Neuronal stem cell (in vitro differentiated cells): ENCODE measurements around the gene ATP9B.

ENCODE experiments used
- DNase-seq: peaks from one replicate; pipeline ENCODE4 v3.0.0-alpha.2; 2013; ENCODE audit warnings: low spot score
- H2AFZ ChIP-seq: one replicate; pipeline ENCODE4 v1.6.1; 2013; ENCODE audit warnings: mild to moderate bottlenecking, low read length, inconsistent platforms
- H2AK5ac ChIP-seq: 2 replicates; pipeline ENCODE4 v1.6.1; 2013; ENCODE audit warnings: low read depth, mild to moderate bottlenecking, inconsistent platforms, low read length, moderate library complexity, mixed read lengths
- H2BK120ac ChIP-seq: 2 replicates; pipeline ENCODE4 v1.6.1; 2013; ENCODE audit warnings: low read depth, mild to moderate bottlenecking, inconsistent platforms, low read length, moderate library complexity, mixed read lengths
- H2BK12ac ChIP-seq: one replicate; pipeline ENCODE4 v1.6.1; 2013; ENCODE audit warnings: low read length, inconsistent platforms
- H2BK15ac ChIP-seq: 2 replicates; pipeline ENCODE4 v1.6.1; 2013; ENCODE audit warnings: mild to moderate bottlenecking, low read length, inconsistent platforms, mixed read lengths
- H2BK5ac ChIP-seq: one replicate; pipeline ENCODE4 v1.6.1; 2013; ENCODE audit warnings: inconsistent platforms, mild to moderate bottlenecking, low read length, moderate library complexity
- H3K14ac ChIP-seq: one replicate; pipeline ENCODE4 v1.6.1; 2013; ENCODE audit warnings: low read length, inconsistent platforms
- H3K18ac ChIP-seq: 2 replicates; pipeline ENCODE4 v1.6.1; 2013; ENCODE audit warnings: low read length, inconsistent platforms
- H3K23ac ChIP-seq: 2 replicates; pipeline ENCODE4 v1.6.1; 2013; ENCODE audit warnings: low read depth, mild to moderate bottlenecking, mixed read lengths, low read length, inconsistent platforms; ENCODE audit not compliant: poor library complexity
- H3K27ac ChIP-seq: replicated peaks from 3 replicates; pipeline ENCODE4 v1.5.1; 2013; ENCODE audit warnings: low read length, inconsistent platforms
- H3K27me3 ChIP-seq, 3 experiments: 2 replicates each; pipeline ENCODE4 v1.6.1; 2013; ENCODE audit warnings: low read length in 3 of 3, mild to moderate bottlenecking in 2 of 3, inconsistent platforms in 1 of 3, low read depth in 1 of 3, mixed read lengths in 1 of 3, moderate library complexity in 1 of 3; ENCODE audit not compliant: control insufficient read depth in 3 of 3, insufficient read depth in 3 of 3
- H3K36me3 ChIP-seq, 2 donors: replicated peaks in 1 of 2; 2 replicates each; pipeline ENCODE4 v1.6.1; 2013; ENCODE audit warnings: low read length in 2 of 2; ENCODE audit not compliant: control insufficient read depth in 2 of 2, insufficient read depth in 2 of 2
- H3K4ac ChIP-seq: 2 replicates; pipeline ENCODE4 v1.6.1; 2013; ENCODE audit warnings: inconsistent platforms, mild to moderate bottlenecking, low read length, moderate library complexity
- H3K4me1 ChIP-seq, 2 donors: 1 replicate in 1 of 2; 2 replicates in 1 of 2; pipeline ENCODE4 v1.6.1; 2013; ENCODE audit warnings: low read length in 2 of 2, low read depth in 1 of 2; ENCODE audit not compliant: control insufficient read depth in 2 of 2, insufficient read depth in 1 of 2
- H3K4me2 ChIP-seq: one replicate; pipeline ENCODE4 v1.6.1; 2013; ENCODE audit warnings: mild to moderate bottlenecking, low read length, inconsistent platforms; ENCODE audit not compliant: insufficient read depth, poor library complexity, severe bottlenecking
- H3K4me3 ChIP-seq, 2 donors: 2 replicates each; pipeline ENCODE4 v1.5.1; 2013; ENCODE audit warnings: low read length in 2 of 2, mild to moderate bottlenecking in 2 of 2, inconsistent platforms in 1 of 2, moderate library complexity in 1 of 2
- H3K79me1 ChIP-seq: one replicate; pipeline ENCODE4 v1.6.1; 2013; ENCODE audit warnings: low read depth, mild to moderate bottlenecking, inconsistent platforms, low read length, moderate library complexity
- H3K9ac ChIP-seq: one replicate; pipeline ENCODE4 v1.6.1; 2013; ENCODE audit warnings: mild to moderate bottlenecking, low read depth, low read length, inconsistent platforms; ENCODE audit not compliant: poor library complexity
- H3K9me3 ChIP-seq, 2 donors: replicated peaks in 1 of 2; 2 replicates each; pipeline versions ENCODE3 to v1.6.1; 2013; ENCODE audit warnings: low read length in 2 of 2, mild to moderate bottlenecking in 2 of 2, inconsistent platforms in 1 of 2, low read depth in 1 of 2, mixed read lengths in 1 of 2, moderate library complexity in 1 of 2; ENCODE audit not compliant: control insufficient read depth in 2 of 2, insufficient read depth in 1 of 2
- H4K8ac ChIP-seq: one replicate; pipeline ENCODE4 v1.6.1; 2013; ENCODE audit warnings: low read depth, mild to moderate bottlenecking, inconsistent platforms, low read length, moderate library complexity
- H4K91ac ChIP-seq: one replicate; pipeline ENCODE4 v1.6.1; 2013; ENCODE audit warnings: low read length, low read depth, mild to moderate bottlenecking, inconsistent platforms; ENCODE audit not compliant: poor library complexity
- WGBS, 2 donors: extraction: QIAGEN DNeasy Blood & Tissue Kit; methylation state at CpG; one replicate each; pipeline ENCODE4 v1.1.7; 2013; ENCODE audit warnings: missing lambda C conversion rate in 2 of 2, mixed read lengths in 1 of 2; ENCODE audit not compliant: insufficient read length in 2 of 2, insufficient replicate concordance in 1 of 2; ENCODE audit errors: extremely low coverage in 2 of 2; 5-methylcytosine and 5-hydroxymethylcytosine counted together

ATP9B gene

GRCh38 chr18:79069717-79070151 is 540 bp downstream of the ATP9B start:
- Histone ChIP-seq H3K4me1 (no peaks in the 10 kb centered on the region), H3K4me2 (peak overlapping the region; percentile 40), H2BK12ac (no peak overlapping the region), H4K8ac (no peak overlapping the region), H3K23ac (peak overlapping the region; percentile 87), H2BK15ac (no peak overlapping the region), H3K14ac (peak overlapping the region; percentile 56), H2AK5ac (no peak overlapping the region), H3K79me1 (peaks cover 6% of the 10 kb centered on the region), H4K91ac (no peak overlapping the region), H2BK5ac (no peak overlapping the region), H3K9ac (peak overlapping the region; percentile 93), H3K4me3 (peak overlapping the region; percentile 58 to 93), H3K27ac (peak overlapping the region; percentile 64), H3K4ac (peak overlapping the region; percentile 37), H3K18ac (peak overlapping the region; percentile 97), H3K27me3 (peaks cover 0 to 4% (median 0%) of the 10 kb centered on the region in 3 experiments), H3K9me3 (peaks cover 17 to 32% of the 10 kb centered on the region in 2 donors), H2AFZ (peak overlapping the region; percentile 98), H3K36me3 (no peaks in the 10 kb centered on the region), H2BK120ac (no peak overlapping the region)
- no peak for DNase-seq
- WGBS, 2 donors: no CpG with 5 or more reads among the region's 20 CpGs

- no CpG with 5 or more reads among the region's 3 CpGs for WGBS, 2 donors
- H3K4ac ChIP-seq: no peak overlapping the region
- H2BK5ac ChIP-seq: no peak overlapping the region
- H4K8ac ChIP-seq: no peak overlapping the region
- no peak overlapping the region for H3K14ac ChIP-seq
- no peak overlapping the region for H2BK12ac ChIP-seq
- no peaks in the 10 kb centered on the region for H3K4me1 ChIP-seq
- no peak overlapping the region for H3K18ac ChIP-seq
- no peak overlapping the region for H2BK15ac ChIP-seq
- no peak overlapping the region for H3K27ac ChIP-seq
- H2AK5ac ChIP-seq: no peak overlapping the region
- DNase-seq: no peak
- H3K23ac ChIP-seq: no peak overlapping the region
- H2BK120ac ChIP-seq: no peak overlapping the region
- no peak overlapping the region for H4K91ac ChIP-seq
- no peak overlapping the region for H3K4me2 ChIP-seq
- peaks cover 17 to 35% of the 10 kb centered on the region in 2 donors for H3K9me3 ChIP-seq
- H3K4me3 ChIP-seq: peak overlapping the region in 1 of 2 donors; percentile 58
- peaks cover 6% of the 10 kb centered on the region for H3K79me1 ChIP-seq
- H3K36me3 ChIP-seq: no peaks in the 10 kb centered on the region
- H3K27me3 ChIP-seq: peaks cover 0 to 4% (median 0%) of the 10 kb centered on the region in 3 experiments
- no peak overlapping the region for H2AFZ ChIP-seq
- H3K9ac ChIP-seq: no peak overlapping the region
Measured at GRCh38 chr18:79070486-79070885, 1.3 kb downstream of the ATP9B start.

GRCh38 chr18:79071037-79071436 is 1.8 kb downstream of the ATP9B start:
- Histone ChIP-seq H3K27ac (no peak overlapping the region), H3K27me3 (peaks cover 0 to 3% (median 0%) of the 10 kb centered on the region in 3 experiments), H4K8ac (no peak overlapping the region), H2BK12ac (no peak overlapping the region), H2BK15ac (no peak overlapping the region), H3K14ac (no peak overlapping the region), H3K9me3 (peaks cover 17 to 40% of the 10 kb centered on the region in 2 donors), H2BK120ac (no peak overlapping the region), H3K23ac (no peak overlapping the region), H2AFZ (no peak overlapping the region), H3K36me3 (no peaks in the 10 kb centered on the region), H3K4me3 (no peak overlapping the region), H3K4me2 (no peak overlapping the region), H2BK5ac (no peak overlapping the region), H4K91ac (no peak overlapping the region), H3K4me1 (no peaks in the 10 kb centered on the region), H3K9ac (no peak overlapping the region), H2AK5ac (no peak overlapping the region), H3K18ac (no peak overlapping the region), H3K79me1 (peaks cover 6% of the 10 kb centered on the region), H3K4ac (no peak overlapping the region)
- no peak for DNase-seq
- WGBS, 2 donors: no CpG with 5 or more reads among the region's 1 CpG

GRCh38 chr18:79071503-79072210 is 2.5 kb downstream of the ATP9B start:
- no peak for DNase-seq
- Histone ChIP-seq H2BK15ac (no peak overlapping the region), H3K27ac (no peak overlapping the region), H2BK12ac (no peak overlapping the region), H3K36me3 (no peaks in the 10 kb centered on the region), H4K8ac (no peak overlapping the region), H3K79me1 (peaks cover 6% of the 10 kb centered on the region), H3K18ac (no peak overlapping the region), H3K9me3 (peaks cover 17 to 44% of the 10 kb centered on the region in 2 donors), H3K4ac (no peak overlapping the region), H2BK5ac (no peak overlapping the region), H3K9ac (no peak overlapping the region), H3K23ac (no peak overlapping the region), H2AK5ac (no peak overlapping the region), H3K27me3 (no peaks in the 10 kb centered on the region), H3K4me1 (no peaks in the 10 kb centered on the region), H3K4me3 (no peak overlapping the region), H2BK120ac (no peak overlapping the region), H3K4me2 (no peak overlapping the region), H4K91ac (no peak overlapping the region), H2AFZ (no peak overlapping the region), H3K14ac (no peak overlapping the region)
- no CpG with 5 or more reads among the region's 3 CpGs for WGBS, 2 donors
